ENCODE results near the gene UBR3.
"Not testable (repeated sequence)": the region's sequence is repeated elsewhere in the genome, so short reads cannot be mapped to it uniquely, and the experiment has no call there.

The UBR3 gene

DNA sequence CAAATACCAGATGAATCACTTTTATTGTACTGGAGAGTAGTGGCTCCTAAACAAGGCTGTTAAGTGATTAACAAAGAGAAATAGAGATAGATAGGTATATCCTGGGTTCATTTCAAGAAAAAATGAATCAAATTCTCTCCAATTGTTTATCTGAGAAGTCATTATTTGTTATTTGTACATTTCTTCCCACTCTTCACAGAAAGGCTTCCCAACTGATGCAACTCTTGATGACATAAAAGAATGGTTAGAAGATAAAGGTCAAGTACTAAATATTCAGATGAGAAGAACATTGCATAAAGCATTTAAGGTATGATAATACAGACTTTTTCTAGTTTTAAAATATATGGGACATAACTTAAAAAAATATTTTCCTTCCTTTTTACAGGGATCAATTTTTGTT lies 20.7 kb upstream of the UBR3 start:
- POLR2A ChIA-PET: no interaction called here

GRCh38 chr2:169808221-169808620 lies 19.0 kb upstream of the UBR3 start:
- peak; percentile 78 for DNase-seq (ENCODE audit: low read depth, low spot score)
- ChIA-PET CTCF (interaction anchor here (0.9 to 2.1 kb wide), 5 partner anchors 11 to 356 kb away, joined by 3 to 10 read pairs (median 3); partner anchors contain the start of gene METTL5), POLR2A (interaction anchor here (0.8 to 1.2 kb wide), 2 partner anchors 16 to 19 kb away, joined by 5 read pairs; partner anchors contain the start of genes METTL5 and UBR3)
- H3K4me3 ChIP-seq (ENCODE audit: low read depth, low read length): no peak overlapping the region
- TF ChIP-seq CTCF (IDR thresholded peaks at IDR 0.05; ENCODE audit: insufficient read depth, low read length, missing control alignments): no peak

More for the DNA sequence above, 20.7 kb upstream of the UBR3 start:
- DNase-seq (ENCODE audit: low read depth, low spot score): no peak
- CTCF ChIA-PET: no interaction called here
- no peak overlapping the region for H3K4me3 ChIP-seq (ENCODE audit: low read depth, low read length)
- no peak for TF ChIP-seq CTCF (IDR thresholded peaks at IDR 0.05; ENCODE audit: insufficient read depth, low read length, missing control alignments)

- H3K4me3 ChIP-seq (ENCODE audit: low read depth, low read length): no peak overlapping the region
- POLR2A ChIA-PET: interaction anchor here (1.0 kb wide), 1 partner anchor 9 kb away, joined by 3 read pairs; the partner anchor contains the start of gene METTL5
- CTCF ChIA-PET: interaction anchor here (0.7 to 1.9 kb wide), 3 partner anchors 8 to 336 kb away, joined by 3 to 15 read pairs (median 4); partner anchors contain the start of genes BBS5 and METTL5
- TF ChIP-seq CTCF (IDR thresholded peaks at IDR 0.05; ENCODE audit: insufficient read depth, low read length, missing control alignments): no peak
- peak; percentile 67 for DNase-seq (ENCODE audit: low read depth, low spot score)
Observed at GRCh38 chr2:169815849-169816248, 11.4 kb upstream of the UBR3 start.

DNA sequence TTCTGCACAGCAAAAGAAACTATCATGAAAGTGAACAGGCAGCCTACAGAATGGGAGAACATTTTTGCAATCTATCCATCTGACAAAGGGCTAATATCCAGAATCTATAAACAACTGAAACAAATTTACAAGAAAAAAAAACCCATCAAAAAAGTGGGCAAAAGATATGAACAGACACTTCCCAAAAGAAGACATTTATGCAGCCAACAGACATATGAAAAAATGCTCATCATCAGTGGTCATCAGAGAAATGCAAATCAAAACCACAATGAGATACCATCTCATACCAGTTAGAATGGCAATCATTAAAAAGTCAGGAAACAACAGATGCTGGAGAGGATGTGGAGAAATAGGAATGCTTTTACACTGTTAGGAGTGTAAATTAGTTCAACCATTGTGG lies 10.3 kb upstream of the UBR3 start:
- not testable (repeated sequence) for DNase-seq (ENCODE audit: low read depth, low spot score)

GRCh38 chr2:169817369-169817768 lies 9.9 kb upstream of the UBR3 start:
- POLR2A ChIA-PET: interaction anchor here (2.5 kb wide), 1 partner anchor 11 kb away, joined by 13 read pairs; the partner anchor contains the start of gene UBR3
- CTCF ChIA-PET: interaction anchor here (1.3 kb wide), 1 partner anchor 11 kb away, joined by 3 read pairs; no protein-coding TSS in a partner anchor
- not testable (repeated sequence) for DNase-seq (ENCODE audit: low read depth, low spot score); H3K4me3 ChIP-seq (ENCODE audit: low read depth, low read length)

More for the DNA sequence above, 10.3 kb upstream of the UBR3 start:
- POLR2A ChIA-PET; H3K4me3 ChIP-seq (ENCODE audit: low read depth, low read length); CTCF ChIA-PET: not testable (repeated sequence)

- TF ChIP-seq CTCF (IDR thresholded peaks at IDR 0.05; ENCODE audit: insufficient read depth, low read length, missing control alignments): no peak
- ChIA-PET CTCF (interaction anchor here (0.5 to 1.3 kb wide), 3 partner anchors 9 to 42 kb away, joined by 3 read pairs; partner anchors contain the start of gene UBR3), POLR2A (interaction anchor here (0.6 to 2.5 kb wide), 2 partner anchors 10 to 18 kb away, joined by 3 to 13 read pairs; partner anchors contain the start of gene UBR3)
- no peak for DNase-seq (ENCODE audit: low read depth, low spot score)
- H3K4me3 ChIP-seq (ENCODE audit: low read depth, low read length): no peak overlapping the region
Observed at GRCh38 chr2:169818241-169818640, 9.0 kb upstream of the UBR3 start.

DNA sequence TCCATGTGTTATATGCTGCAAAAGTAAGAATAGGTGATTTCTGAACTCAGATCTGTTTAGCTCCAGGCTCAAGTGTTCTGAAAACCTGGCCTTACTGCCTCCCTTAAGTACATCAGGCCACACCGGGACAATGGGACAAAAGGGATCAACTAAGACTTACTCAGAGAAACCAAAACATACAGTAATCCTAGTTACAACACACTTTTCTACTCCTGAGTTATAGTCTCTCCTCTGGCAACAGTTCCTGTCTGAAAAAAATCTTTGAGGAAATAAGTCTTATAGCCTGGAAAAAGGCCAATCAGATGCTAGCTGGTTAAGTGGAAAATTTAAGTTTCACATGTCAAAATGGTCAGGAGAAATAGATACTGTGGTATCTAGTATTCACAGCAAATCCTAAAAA lies 8.1 kb upstream of the UBR3 start:
- no peak for DNase-seq (ENCODE audit: low read depth, low spot score)
- no peak overlapping the region for H3K4me3 ChIP-seq (ENCODE audit: low read depth, low read length)
- ChIA-PET CTCF (interaction anchor here (1.0 to 1.2 kb wide), 2 partner anchors 8 to 11 kb away, joined by 3 read pairs; partner anchors contain the start of gene UBR3), POLR2A (interaction anchor here (0.5 to 2.5 kb wide), 2 partner anchors 9 to 50 kb away, joined by 3 to 13 read pairs; partner anchors contain the start of gene UBR3)
- TF ChIP-seq CTCF (IDR thresholded peaks at IDR 0.05; ENCODE audit: insufficient read depth, low read length, missing control alignments): no peak

GRCh38 chr2:169820101-169820500 lies 7.2 kb upstream of the UBR3 start:
- DNase-seq (ENCODE audit: low read depth, low spot score); H3K4me3 ChIP-seq (ENCODE audit: low read depth, low read length); CTCF ChIA-PET: not testable (repeated sequence)
- POLR2A ChIA-PET: interaction anchor here (2.5 kb wide), 1 partner anchor 8 kb away, joined by 13 read pairs; the partner anchor contains the start of gene UBR3
